ENCODE data around the gene PIAS1. TPM values are rescaled to one million over a fixed set of nuclear protein-coding genes. Genes with fewer than 3 reads are reported as not detected.

Gene PIAS1
- total and polyA plus RNA-seq, 9 of the 15 experiments (the other 6 are each of a cell fraction or from before 2014, with no cell fraction given): 18.0 to 59.1 (median 28.5) TPM

GRCh38 chr15:68055224-68055705 is 1.1 kb downstream of the PIAS1 start (continued):
- TF ChIP-seq ZBTB11 (CRISPR knock-in tag; IDR thresholded peaks at IDR 0.05) (no peak), TBP (optimal IDR thresholded peaks at IDR 0.05; ENCODE audit: low read depth, low read length) (peak; percentile 23), PRDM10 (IDR thresholded peaks at IDR 0.05; ENCODE audit: partially characterized antibody) (peak; percentile 6)

Data from K562 (cell line).